Stimulated activated naive CD8-positive, alpha-beta T cell treated with anti-CD3 and anti-CD28 coated beads, Interleukin-15, Interleukin-2, amounts not matched to agents 100 ng/mL and 50 ng/mL, for 24 hours (primary cell): Measurements from ENCODE around the gene ASMT.
A peak's percentile ranks its signal among the peaks of the same experiment; 100 is the strongest.
"Not testable (repeated sequence)": the region's sequence is repeated elsewhere in the genome, so short reads cannot be mapped to it uniquely, and the experiment has no call there.

Experiments
- H3K27ac Mint-ChIP-seq: one replicate; pipeline ENCODE4 v1.8.0; 2021; ENCODE audit warnings: mild to moderate bottlenecking, mixed read lengths
- H3K27me3 Mint-ChIP-seq: one replicate; pipeline ENCODE4 v1.8.0; 2021; ENCODE audit warnings: mixed read lengths
- H3K36me3 Mint-ChIP-seq: one replicate; pipeline ENCODE4 v1.8.0; 2021; ENCODE audit warnings: low read depth, mixed read lengths
- H3K4me1 Mint-ChIP-seq: one replicate; pipeline ENCODE4 v1.8.0; 2021; ENCODE audit warnings: low read depth, mixed read lengths
- H3K4me3 Mint-ChIP-seq: one replicate; pipeline ENCODE4 v1.8.0; 2021; ENCODE audit warnings: mild to moderate bottlenecking, mixed read lengths
- H3K9me3 Mint-ChIP-seq: one replicate; pipeline ENCODE4 v1.8.0; 2021; ENCODE audit warnings: mixed read lengths

The ASMT gene

GRCh38 chrX:1614927-1615326 is at the start of gene ASMT:
Gene ASMT, plus strand, starts transcription at chrX:1615059. Its CDS starts 141 bp downstream, at chrX:1615200.
- Mint-ChIP-seq H3K27me3 (no peaks in the 10 kb centered on the region), H3K27ac (no peak within 1 kb of the TSS)

GRCh38 chrX:1574181-1574580 is 40.7 kb upstream of the ASMT start:
- H3K4me1 Mint-ChIP-seq = peaks cover 18% of the 10 kb centered on the region
- H3K27me3 Mint-ChIP-seq, H3K27ac Mint-ChIP-seq, H3K9me3 Mint-ChIP-seq, H3K4me3 Mint-ChIP-seq, H3K36me3 Mint-ChIP-seq: not testable (repeated sequence)

More at GRCh38 chrX:1614927-1615326, at the start of gene ASMT:
- H3K4me3 Mint-ChIP-seq = no peak within 1 kb of the TSS
- no peaks in the 10 kb centered on the region for H3K36me3 Mint-ChIP-seq
- no peaks in the 10 kb centered on the region for H3K9me3 Mint-ChIP-seq
- no peaks in the 10 kb centered on the region for H3K4me1 Mint-ChIP-seq

- Mint-ChIP-seq H3K4me3 (no peak overlapping the region), H3K27me3 (no peaks in the 10 kb centered on the region), H3K27ac (no peak overlapping the region), H3K4me1 (peaks cover 10% of the 10 kb centered on the region), H3K9me3 (no peaks in the 10 kb centered on the region), H3K36me3 (no peaks in the 10 kb centered on the region)
These were observed 38.5 kb upstream of the ASMT start for GRCh38 chrX:1576201-1576992.

GRCh38 chrX:1577845-1578244 is 37.0 kb upstream of the ASMT start:
- Mint-ChIP-seq H3K27me3 (no peaks in the 10 kb centered on the region), H3K9me3 (no peaks in the 10 kb centered on the region), H3K27ac (no peak overlapping the region), H3K4me1 (peaks cover 15% of the 10 kb centered on the region), H3K36me3 (no peaks in the 10 kb centered on the region), H3K4me3 (no peak overlapping the region)

- no peaks in the 10 kb centered on the region for H3K36me3 Mint-ChIP-seq
- H3K4me1 Mint-ChIP-seq = peaks cover 23% of the 10 kb centered on the region
- H3K27ac Mint-ChIP-seq = no peak overlapping the region
These were observed 36.2 kb upstream of the ASMT start for GRCh38 chrX:1578511-1579173.

GRCh38 chrX:1581132-1581531 is 33.7 kb upstream of the ASMT start:
- Mint-ChIP-seq H3K9me3 (no peaks in the 10 kb centered on the region), H3K4me3 (no peak overlapping the region), H3K27ac (no peak overlapping the region), H3K4me1 (peaks cover 26% of the 10 kb centered on the region), H3K27me3 (no peaks in the 10 kb centered on the region), H3K36me3 (no peaks in the 10 kb centered on the region)

More at GRCh38 chrX:1578511-1579173, 36.2 kb upstream of the ASMT start:
- H3K9me3 Mint-ChIP-seq = no peaks in the 10 kb centered on the region
- no peaks in the 10 kb centered on the region for H3K27me3 Mint-ChIP-seq
- no peak overlapping the region for H3K4me3 Mint-ChIP-seq

- H3K4me3 Mint-ChIP-seq = peak overlapping the region; percentile 12
- H3K27ac Mint-ChIP-seq = peak overlapping the region; percentile 83
- peaks cover 29% of the 10 kb centered on the region for H3K4me1 Mint-ChIP-seq
- H3K36me3 Mint-ChIP-seq = no peaks in the 10 kb centered on the region
- H3K27me3 Mint-ChIP-seq = no peaks in the 10 kb centered on the region
- H3K9me3 Mint-ChIP-seq = no peaks in the 10 kb centered on the region
These were observed 32.0 kb upstream of the ASMT start for GRCh38 chrX:1582686-1583437.

GRCh38 chrX:1584237-1585011 is 30.4 kb upstream of the ASMT start:
- Mint-ChIP-seq H3K9me3 (no peaks in the 10 kb centered on the region), H3K4me3 (no peak overlapping the region), H3K4me1 (peaks cover 31% of the 10 kb centered on the region), H3K27ac (no peak overlapping the region), H3K36me3 (no peaks in the 10 kb centered on the region), H3K27me3 (no peaks in the 10 kb centered on the region)

- H3K27me3 Mint-ChIP-seq = no peaks in the 10 kb centered on the region
- no peak overlapping the region for H3K4me3 Mint-ChIP-seq
- H3K36me3 Mint-ChIP-seq = no peaks in the 10 kb centered on the region
- H3K27ac Mint-ChIP-seq = no peak overlapping the region
- H3K9me3 Mint-ChIP-seq = no peaks in the 10 kb centered on the region
- H3K4me1 Mint-ChIP-seq = peaks cover 24% of the 10 kb centered on the region
These were observed 27.7 kb upstream of the ASMT start for GRCh38 chrX:1587161-1587560.

- Mint-ChIP-seq H3K4me1 (peaks cover 27% of the 10 kb centered on the region), H3K4me3 (no peak overlapping the region), H3K27me3 (no peaks in the 10 kb centered on the region), H3K36me3 (peaks cover 19% of the 10 kb centered on the region), H3K27ac (peak overlapping the region; percentile 31), H3K9me3 (no peaks in the 10 kb centered on the region)
These were observed 25.3 kb upstream of the ASMT start for GRCh38 chrX:1589356-1590130.

GRCh38 chrX:1591102-1591862 is 23.6 kb upstream of the ASMT start, which contains the start of gene AKAP17A:
Gene AKAP17A, plus strand, starts transcription at chrX:1591604. Its CDS starts 1,859 bp downstream, at chrX:1593463.
- peaks cover 35% of the 10 kb centered on the region for H3K36me3 Mint-ChIP-seq
- peaks cover 31% of the 10 kb centered on the region for H3K4me1 Mint-ChIP-seq
- no peaks in the 10 kb centered on the region for H3K9me3 Mint-ChIP-seq
- H3K4me3 Mint-ChIP-seq = peak within 1 kb of the TSS; percentile 92
- H3K27ac Mint-ChIP-seq = peak within 1 kb of the TSS; percentile 94
- H3K27me3 Mint-ChIP-seq = no peaks in the 10 kb centered on the region

- H3K27ac Mint-ChIP-seq = peak overlapping the region; percentile 94
- H3K27me3 Mint-ChIP-seq = no peaks in the 10 kb centered on the region
- peaks cover 31% of the 10 kb centered on the region for H3K4me1 Mint-ChIP-seq
- peak overlapping the region; percentile 92 for H3K4me3 Mint-ChIP-seq
- H3K36me3 Mint-ChIP-seq = peaks cover 39% of the 10 kb centered on the region
- H3K9me3 Mint-ChIP-seq = no peaks in the 10 kb centered on the region
These were observed 22.9 kb upstream of the ASMT start for GRCh38 chrX:1591863-1592469.
